Prostate gland (tissue), 2 donors: ENCODE measurements around the gene GDPD5.

Source experiments
- POLR2A ChIP-seq: fragments of 450-650 bp; IDR thresholded peaks from one replicate; pipeline ENCODE4 v1.6.1; 2016; ENCODE audit warnings: antibody characterized with exemption, mild to moderate bottlenecking
- TF ChIP-seq, protein P1 (sequence below), 4 experiments: fragments of 200-600 bp in 2 of 4; fragments of 450-650 bp in 2 of 4; sonication (generic) in 2 of 4; IDR thresholded peaks; 1 replicate in 3 of 4; 2 replicates in 1 of 4; pipeline ENCODE4 v1.5.1; 2016 to 2019; ENCODE audit warnings: antibody characterized with exemption in 4 of 4, mild to moderate bottlenecking in 2 of 4, moderate library complexity in 2 of 4

GRCh38 chr11:75490221-75491181 is 35.2 kb downstream of the GDPD5 start:
- TF ChIP-seq, protein P1, sequence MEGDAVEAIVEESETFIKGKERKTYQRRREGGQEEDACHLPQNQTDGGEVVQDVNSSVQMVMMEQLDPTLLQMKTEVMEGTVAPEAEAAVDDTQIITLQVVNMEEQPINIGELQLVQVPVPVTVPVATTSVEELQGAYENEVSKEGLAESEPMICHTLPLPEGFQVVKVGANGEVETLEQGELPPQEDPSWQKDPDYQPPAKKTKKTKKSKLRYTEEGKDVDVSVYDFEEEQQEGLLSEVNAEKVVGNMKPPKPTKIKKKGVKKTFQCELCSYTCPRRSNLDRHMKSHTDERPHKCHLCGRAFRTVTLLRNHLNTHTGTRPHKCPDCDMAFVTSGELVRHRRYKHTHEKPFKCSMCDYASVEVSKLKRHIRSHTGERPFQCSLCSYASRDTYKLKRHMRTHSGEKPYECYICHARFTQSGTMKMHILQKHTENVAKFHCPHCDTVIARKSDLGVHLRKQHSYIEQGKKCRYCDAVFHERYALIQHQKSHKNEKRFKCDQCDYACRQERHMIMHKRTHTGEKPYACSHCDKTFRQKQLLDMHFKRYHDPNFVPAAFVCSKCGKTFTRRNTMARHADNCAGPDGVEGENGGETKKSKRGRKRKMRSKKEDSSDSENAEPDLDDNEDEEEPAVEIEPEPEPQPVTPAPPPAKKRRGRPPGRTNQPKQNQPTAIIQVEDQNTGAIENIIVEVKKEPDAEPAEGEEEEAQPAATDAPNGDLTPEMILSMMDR (IDR thresholded peaks at IDR 0.05): no peak
- TF ChIP-seq POLR2A: no peak
